ENCODE measurements around the gene RASA3.
A peak's percentile ranks its signal among the peaks of the same experiment; 100 is the strongest.

Gene RASA3

GRCh38 chr13:114110091-114110829, 22.2 kb downstream of the RASA3 start:
- no peaks in the 10 kb centered on the region for H3K9me3 ChIP-seq (ENCODE audit: severe bottlenecking)
- TF ChIP-seq, protein P1, sequence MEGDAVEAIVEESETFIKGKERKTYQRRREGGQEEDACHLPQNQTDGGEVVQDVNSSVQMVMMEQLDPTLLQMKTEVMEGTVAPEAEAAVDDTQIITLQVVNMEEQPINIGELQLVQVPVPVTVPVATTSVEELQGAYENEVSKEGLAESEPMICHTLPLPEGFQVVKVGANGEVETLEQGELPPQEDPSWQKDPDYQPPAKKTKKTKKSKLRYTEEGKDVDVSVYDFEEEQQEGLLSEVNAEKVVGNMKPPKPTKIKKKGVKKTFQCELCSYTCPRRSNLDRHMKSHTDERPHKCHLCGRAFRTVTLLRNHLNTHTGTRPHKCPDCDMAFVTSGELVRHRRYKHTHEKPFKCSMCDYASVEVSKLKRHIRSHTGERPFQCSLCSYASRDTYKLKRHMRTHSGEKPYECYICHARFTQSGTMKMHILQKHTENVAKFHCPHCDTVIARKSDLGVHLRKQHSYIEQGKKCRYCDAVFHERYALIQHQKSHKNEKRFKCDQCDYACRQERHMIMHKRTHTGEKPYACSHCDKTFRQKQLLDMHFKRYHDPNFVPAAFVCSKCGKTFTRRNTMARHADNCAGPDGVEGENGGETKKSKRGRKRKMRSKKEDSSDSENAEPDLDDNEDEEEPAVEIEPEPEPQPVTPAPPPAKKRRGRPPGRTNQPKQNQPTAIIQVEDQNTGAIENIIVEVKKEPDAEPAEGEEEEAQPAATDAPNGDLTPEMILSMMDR (IDR thresholded peaks at IDR 0.05; ENCODE audit: poor library complexity, severe bottlenecking): no peak
- no peak overlapping the region for H3K4me3 ChIP-seq (ENCODE audit: severe bottlenecking)
- peaks cover 4% of the 10 kb centered on the region for H3K4me1 ChIP-seq (ENCODE audit: insufficient read depth, poor library complexity, severe bottlenecking)
- no peak overlapping the region for H3K27ac ChIP-seq (ENCODE audit: poor library complexity, severe bottlenecking)
- DNase-seq (ENCODE audit: low spot score) (peak; percentile 58), ATAC-seq (ENCODE audit: low read depth) (no peak)
- no peaks in the 10 kb centered on the region for H3K36me3 ChIP-seq (ENCODE audit: low read depth)
- no peaks in the 10 kb centered on the region for H3K27me3 ChIP-seq (ENCODE audit: insufficient read depth, poor library complexity, severe bottlenecking)

DNA sequence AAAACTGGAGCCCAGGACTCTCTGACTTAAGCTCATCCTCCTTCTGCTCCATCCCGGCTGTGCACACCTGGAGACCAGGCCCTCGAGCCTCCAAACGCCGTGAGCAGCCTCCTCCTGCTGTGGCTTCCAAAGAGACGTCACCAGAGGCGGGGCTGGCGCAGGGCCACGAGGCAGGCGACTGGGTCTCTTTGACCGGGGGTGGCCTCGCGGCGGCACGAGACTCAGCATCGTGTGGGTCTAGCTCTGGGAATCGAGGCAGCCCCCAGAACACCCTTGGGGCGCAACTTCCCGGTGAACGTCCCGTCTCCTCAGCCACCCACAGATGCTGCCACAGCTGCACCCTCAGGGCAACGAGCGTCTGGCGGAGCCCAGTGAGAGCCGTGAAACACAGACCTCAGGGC, 22.8 kb downstream of the RASA3 start:
- Histone ChIP-seq H3K36me3 (ENCODE audit: low read depth) (no peaks in the 10 kb centered on the region), H3K9me3 (ENCODE audit: severe bottlenecking) (no peaks in the 10 kb centered on the region), H3K27me3 (ENCODE audit: insufficient read depth, poor library complexity, severe bottlenecking) (no peaks in the 10 kb centered on the region), H3K4me3 (ENCODE audit: severe bottlenecking) (no peak overlapping the region), H3K4me1 (ENCODE audit: insufficient read depth, poor library complexity, severe bottlenecking) (no peaks in the 10 kb centered on the region), H3K27ac (ENCODE audit: poor library complexity, severe bottlenecking) (no peak overlapping the region)
- TF ChIP-seq, protein P1 (IDR thresholded peaks at IDR 0.05; ENCODE audit: poor library complexity, severe bottlenecking): no peak
- peak; percentile 61 for DNase-seq (ENCODE audit: low spot score)
- no peak for ATAC-seq (ENCODE audit: low read depth)

DNA sequence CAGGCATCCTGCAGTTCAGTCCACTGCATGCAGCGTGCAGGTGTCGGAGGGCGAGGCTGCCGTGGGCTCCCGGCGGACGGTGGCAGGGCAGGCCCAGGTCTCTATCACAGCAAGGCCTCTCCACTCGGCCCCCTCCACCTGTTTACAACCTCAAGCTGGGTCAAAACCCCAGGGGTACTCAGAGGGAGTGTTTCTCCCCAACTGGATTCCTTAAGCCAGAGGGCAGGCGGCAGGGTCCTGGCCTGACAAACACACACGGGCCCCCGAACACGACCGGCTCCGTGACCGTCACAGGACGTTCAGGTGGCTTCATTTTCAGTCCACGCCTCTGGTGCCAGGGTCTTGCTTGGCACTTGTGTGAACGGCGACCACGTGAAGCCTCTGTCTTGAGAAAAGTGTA, 23.5 kb downstream of the RASA3 start:
- Histone ChIP-seq H3K4me1 (ENCODE audit: insufficient read depth, poor library complexity, severe bottlenecking) (no peaks in the 10 kb centered on the region), H3K27ac (ENCODE audit: poor library complexity, severe bottlenecking) (no peak overlapping the region), H3K9me3 (ENCODE audit: severe bottlenecking) (no peaks in the 10 kb centered on the region), H3K27me3 (ENCODE audit: insufficient read depth, poor library complexity, severe bottlenecking) (no peaks in the 10 kb centered on the region), H3K36me3 (ENCODE audit: low read depth) (no peaks in the 10 kb centered on the region), H3K4me3 (ENCODE audit: severe bottlenecking) (no peak overlapping the region)
- DNase-seq (ENCODE audit: low spot score) (peak; percentile 48), ATAC-seq (ENCODE audit: low read depth) (no peak)
- TF ChIP-seq, protein P1 (IDR thresholded peaks at IDR 0.05; ENCODE audit: poor library complexity, severe bottlenecking): no peak

GRCh38 chr13:114108141-114108761, 24.2 kb downstream of the RASA3 start:
- TF ChIP-seq, protein P1 (IDR thresholded peaks at IDR 0.05; ENCODE audit: poor library complexity, severe bottlenecking): no peak
- Histone ChIP-seq H3K4me1 (ENCODE audit: insufficient read depth, poor library complexity, severe bottlenecking) (no peaks in the 10 kb centered on the region), H3K9me3 (ENCODE audit: severe bottlenecking) (no peaks in the 10 kb centered on the region), H3K27me3 (ENCODE audit: insufficient read depth, poor library complexity, severe bottlenecking) (no peaks in the 10 kb centered on the region), H3K27ac (ENCODE audit: poor library complexity, severe bottlenecking) (no peak overlapping the region), H3K4me3 (ENCODE audit: severe bottlenecking) (no peak overlapping the region), H3K36me3 (ENCODE audit: low read depth) (no peaks in the 10 kb centered on the region)
- DNase-seq (ENCODE audit: low spot score) (peak; percentile 54), ATAC-seq (ENCODE audit: low read depth) (no peak)

DNA sequence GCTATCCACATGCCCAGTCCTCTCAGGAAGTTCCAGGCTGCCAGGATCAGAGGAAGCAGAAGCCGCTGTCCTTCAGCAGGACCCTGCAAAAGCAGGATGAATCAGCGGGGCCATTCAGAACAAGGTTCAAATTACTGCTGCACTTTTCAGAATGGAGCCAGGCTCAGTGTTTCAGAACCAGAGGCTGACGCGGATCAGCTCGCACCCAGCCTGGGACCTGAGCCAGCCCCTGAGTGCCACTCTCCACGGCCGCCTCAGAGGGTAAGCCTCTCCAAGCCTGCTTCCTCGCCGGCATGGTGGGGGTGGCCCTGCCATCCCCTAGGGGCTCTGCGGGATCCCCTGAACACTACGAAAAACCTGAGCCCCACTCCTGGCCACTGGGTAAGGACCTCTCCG, 24.7 kb downstream of the RASA3 start:
- no peaks in the 10 kb centered on the region for H3K4me1 ChIP-seq (ENCODE audit: insufficient read depth, poor library complexity, severe bottlenecking)
- DNase-seq (ENCODE audit: low spot score) (no peak), ATAC-seq (ENCODE audit: low read depth) (no peak)
- no peak overlapping the region for H3K27ac ChIP-seq (ENCODE audit: poor library complexity, severe bottlenecking)
- H3K27me3 ChIP-seq (ENCODE audit: insufficient read depth, poor library complexity, severe bottlenecking): no peaks in the 10 kb centered on the region
- H3K9me3 ChIP-seq (ENCODE audit: severe bottlenecking): no peaks in the 10 kb centered on the region
- no peak overlapping the region for H3K4me3 ChIP-seq (ENCODE audit: severe bottlenecking)
- no peaks in the 10 kb centered on the region for H3K36me3 ChIP-seq (ENCODE audit: low read depth)
- TF ChIP-seq, protein P1 (IDR thresholded peaks at IDR 0.05; ENCODE audit: poor library complexity, severe bottlenecking): no peak

All from RWPE2 (cell line).